AG10803 (cell line): ENCODE measurements around the gene TRIM13.

Experiments used
- DNase-seq: peaks from one replicate; pipeline ENCODE4 v3.0.0; 2010; ENCODE audit warnings: low read depth
- H3K4me3 ChIP-seq: 2 replicates; pipeline ENCODE4 v1.5.1; 2011; ENCODE audit warnings: mild to moderate bottlenecking, low read length, control low read depth
- CTCF ChIP-seq: conservative IDR thresholded peaks from 2 replicates; pipeline ENCODE4 v1.5.1; 2011; ENCODE audit warnings: mild to moderate bottlenecking, low read length, control low read depth, inconsistent platforms

Gene TRIM13

GRCh38 chr13:49998714-49999624 is 2.1 kb downstream of the TRIM13 start:
- no peak for DNase-seq
- H3K4me3 ChIP-seq = peak overlapping the region; percentile 81
- TF ChIP-seq CTCF = no peak

DNA sequence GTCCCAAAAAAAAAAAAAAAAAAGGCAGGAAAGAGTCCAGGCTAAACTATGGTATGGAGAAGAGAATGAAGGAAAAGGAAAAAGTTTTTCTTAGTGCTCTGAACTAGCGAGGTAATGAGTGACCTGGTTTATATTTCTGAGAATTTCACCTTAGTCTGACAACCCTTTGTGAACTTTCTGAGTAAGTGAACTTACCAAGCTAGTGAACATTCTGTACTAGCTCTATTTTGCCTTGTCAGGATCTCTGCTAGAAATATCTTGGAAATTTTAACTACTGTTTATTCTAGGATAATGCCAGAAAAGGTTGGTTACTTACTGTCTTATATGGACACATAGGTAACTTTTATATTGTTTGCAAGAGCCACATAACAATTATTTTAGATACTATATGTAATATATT is 4.4 kb downstream of the TRIM13 start:
- TF ChIP-seq CTCF = no peak
- DNase-seq = no peak
- no peak overlapping the region for H3K4me3 ChIP-seq

GRCh38 chr13:50006426-50007135 is 9.7 kb downstream of the TRIM13 start:
- TF ChIP-seq CTCF = no peak
- H3K4me3 ChIP-seq = no peak overlapping the region
- DNase-seq = peak; percentile 46

- no peak for TF ChIP-seq CTCF
- no peak overlapping the region for H3K4me3 ChIP-seq
- no peak for DNase-seq
Observed at GRCh38 chr13:50011461-50011860, 14.6 kb downstream of the TRIM13 start.

DNA sequence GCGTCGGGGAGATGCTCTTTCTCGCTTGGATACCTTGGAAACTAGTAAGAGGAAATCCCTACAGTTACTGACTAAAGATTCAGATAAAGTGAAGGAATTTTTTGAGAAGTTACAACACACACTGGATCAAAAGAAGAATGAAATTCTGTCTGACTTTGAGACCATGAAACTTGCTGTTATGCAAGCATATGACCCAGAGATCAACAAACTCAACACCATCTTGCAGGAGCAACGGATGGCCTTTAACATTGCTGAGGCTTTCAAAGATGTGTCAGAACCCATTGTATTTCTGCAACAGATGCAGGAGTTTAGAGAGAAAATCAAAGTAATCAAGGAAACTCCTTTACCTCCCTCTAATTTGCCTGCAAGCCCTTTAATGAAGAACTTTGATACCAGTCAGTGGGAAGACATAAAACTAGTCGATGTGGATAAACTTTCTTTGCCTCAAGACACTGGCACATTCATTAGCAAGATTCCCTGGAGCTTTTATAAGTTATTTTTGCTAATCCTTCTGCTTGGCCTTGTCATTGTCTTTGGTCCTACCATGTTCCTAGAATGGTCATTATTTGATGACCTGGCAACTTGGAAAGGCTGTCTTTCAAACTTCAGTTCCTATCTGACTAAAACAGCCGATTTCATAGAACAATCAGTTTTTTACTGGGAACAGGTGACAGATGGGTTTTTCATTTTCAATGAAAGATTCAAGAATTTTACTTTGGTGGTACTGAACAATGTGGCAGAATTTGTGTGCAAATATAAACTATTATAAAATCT is 15.7 kb downstream of the TRIM13 start:
- DNase-seq = peak; percentile 16
- TF ChIP-seq CTCF = no peak
- H3K4me3 ChIP-seq = no peak overlapping the region

- no peak for DNase-seq
- no peak for TF ChIP-seq CTCF
- no peak overlapping the region for H3K4me3 ChIP-seq
Observed at GRCh38 chr13:50014386-50014785, 17.5 kb downstream of the TRIM13 start.
